H1 (cell line): Measurements from ENCODE around the gene STT3A. TPM values are rescaled to one million over a fixed set of nuclear protein-coding genes. Genes with fewer than 3 reads are reported as not detected.

Experiments
- CTCF ChIA-PET: fragments of 300-600 bp; sonication (Branson Sonifier 250); formaldehyde crosslinking; loops from one replicate; lab custom pipeline; 2021; ENCODE audit not compliant: partially characterized antibody; lab: Charles Lee
- POLR2A ChIA-PET: fragments of 300-600 bp; sonication (Branson Sonifier 250); formaldehyde crosslinking; loops from one replicate; lab custom pipeline; 2021; ENCODE audit warnings: inconsistent platforms; ENCODE audit not compliant: partially characterized antibody; lab: Charles Lee
- DNase-seq, 2 experiments: peaks; one replicate each; pipeline versions ENCODE4 v3.0.0 to v3.0.0-alpha.2; 2010 to 2022; ENCODE audit warnings: low spot score in 2 of 2, low read depth in 1 of 2, mixed read lengths in 1 of 2
- FAIRE-seq: peaks from 2 replicates; lab custom pipeline; 2011; peaks lifted over from hg19 to GRCh38; lab: Jason Lieb, UNC
- H2AFZ ChIP-seq: 2 replicates; pipeline ENCODE4 v1.8.1; 2012; ENCODE audit warnings: low read length, inconsistent platforms
- H2AK5ac ChIP-seq: 2 replicates; pipeline ENCODE4 v1.6.1; 2013; ENCODE audit warnings: low read depth, low read length
- H2BK120ac ChIP-seq: replicated peaks from 2 replicates; pipeline ENCODE3; 2013; ENCODE audit warnings: low read depth, low read length, inconsistent platforms
- H2BK12ac ChIP-seq: 2 replicates; pipeline ENCODE4 v1.6.1; 2013; ENCODE audit warnings: low read depth, low read length
- H2BK15ac ChIP-seq: 2 replicates; pipeline ENCODE4 v1.6.1; 2013; ENCODE audit warnings: low read length
- H2BK20ac ChIP-seq: 2 replicates; pipeline ENCODE4 v1.6.1; 2013; ENCODE audit warnings: low read length
- H2BK5ac ChIP-seq: 2 replicates; pipeline ENCODE4 v1.6.1; 2013; ENCODE audit warnings: low read depth, low read length
- H3K14ac ChIP-seq: 2 replicates; pipeline ENCODE4 v1.6.1; 2013; ENCODE audit warnings: inconsistent platforms; ENCODE audit not compliant: insufficient read length
- H3K18ac ChIP-seq: 2 replicates; pipeline ENCODE4 v1.6.1; 2013; ENCODE audit warnings: low read length; ENCODE audit errors: extremely low read depth
- H3K23ac ChIP-seq: 2 replicates; pipeline ENCODE4 v1.6.1; 2013; ENCODE audit warnings: inconsistent platforms; ENCODE audit not compliant: insufficient read length
- H3K23me2 ChIP-seq: 2 replicates; pipeline ENCODE4 v1.6.1; 2013; ENCODE audit warnings: low read depth, low read length
- H3K27ac ChIP-seq: 2 replicates; pipeline ENCODE4 v1.6.1; 2011; ENCODE audit warnings: low read depth, low read length, inconsistent platforms
- H3K27me3 ChIP-seq, 4 experiments: replicated peaks in 1 of 4; 1 replicate in 1 of 4; 2 replicates in 3 of 4; pipeline versions ENCODE4 v1.6.1 to v1.8.1; 2011 to 2013; ENCODE audit warnings: low read length in 3 of 4, mild to moderate bottlenecking in 3 of 4, inconsistent platforms in 2 of 4, mixed read lengths in 2 of 4, moderate library complexity in 1 of 4; ENCODE audit not compliant: control insufficient read depth in 3 of 4, insufficient read depth in 3 of 4; ENCODE audit errors: extremely low read depth in 1 of 4
- H3K36me3 ChIP-seq, 4 experiments: 2 replicates each; pipeline versions ENCODE4 v1.6.1 to v1.8.1; 2011 to 2013; ENCODE audit warnings: mild to moderate bottlenecking in 4 of 4, low read length in 3 of 4, moderate library complexity in 2 of 4, control low read depth in 1 of 4, inconsistent platforms in 1 of 4; ENCODE audit not compliant: insufficient read depth in 4 of 4, control insufficient read depth in 2 of 4
- H3K4ac ChIP-seq: replicated peaks from 2 replicates; pipeline ENCODE3; 2013; ENCODE audit warnings: low read length, low read depth, mixed read lengths, inconsistent platforms; ENCODE audit not compliant: insufficient read length
- H3K4me1 ChIP-seq, 4 experiments: replicated peaks in 1 of 4; 1 replicate in 1 of 4; 2 replicates in 3 of 4; pipeline versions ENCODE4 v1.6.1 to v1.8.1; 2011 to 2013; ENCODE audit warnings: low read length in 3 of 4, inconsistent platforms in 2 of 4, mixed read lengths in 1 of 4; ENCODE audit not compliant: insufficient read depth in 4 of 4, control insufficient read depth in 3 of 4
- H3K4me2 ChIP-seq, 2 experiments: 2 replicates each; pipeline versions ENCODE4 v1.6.1 to v1.8.1; 2011 to 2013; ENCODE audit warnings: low read depth in 2 of 2, low read length in 2 of 2, control low read depth in 1 of 2, inconsistent platforms in 1 of 2, mild to moderate bottlenecking in 1 of 2; ENCODE audit not compliant: insufficient read depth in 1 of 2
- H3K4me3 ChIP-seq, 4 experiments: fragments of 200-600, 300-600 bp in 1 of 4; sonication (generic), shearing (Covaris generic), sonication (Bioruptor Twin) in 1 of 4; 2 replicates each; pipeline versions ENCODE4 v1.5.1 to v1.8.1; 2011 to 2016; ENCODE audit warnings: low read length in 4 of 4, low read depth in 3 of 4, control low read depth in 2 of 4, inconsistent platforms in 2 of 4, mild to moderate bottlenecking in 2 of 4, mixed read lengths in 1 of 4, moderate library complexity in 1 of 4; ENCODE audit not compliant: insufficient read depth in 2 of 4; ENCODE audit errors: extremely low read depth in 1 of 4
- H3K56ac ChIP-seq: replicated peaks from 2 replicates; pipeline ENCODE3; 2013; ENCODE audit warnings: low read depth, mild to moderate bottlenecking, mixed read lengths, low read length, inconsistent platforms; ENCODE audit not compliant: insufficient read length
- H3K79me1 ChIP-seq: 2 replicates; pipeline ENCODE4 v1.6.1; 2013; ENCODE audit warnings: low read depth, low read length, control low read depth
- H3K79me2 ChIP-seq, 2 experiments: 2 replicates each; pipeline versions ENCODE4 v1.6.1 to v1.8.1; 2012 to 2013; ENCODE audit warnings: low read length in 2 of 2, mild to moderate bottlenecking in 2 of 2, inconsistent platforms in 1 of 2; ENCODE audit not compliant: insufficient read depth in 2 of 2, control insufficient read depth in 1 of 2
- H3K9ac ChIP-seq, 4 experiments: replicated peaks in 1 of 4; 1 replicate in 1 of 4; 2 replicates in 3 of 4; pipeline versions ENCODE4 v1.6.1 to v1.8.1; 2011 to 2013; ENCODE audit warnings: low read depth in 3 of 4, low read length in 3 of 4, control low read depth in 2 of 4, mild to moderate bottlenecking in 2 of 4, moderate library complexity in 2 of 4, inconsistent platforms in 1 of 4; ENCODE audit errors: extremely low read depth in 1 of 4
- H3K9me3 ChIP-seq, 2 experiments: 2 replicates each; pipeline versions ENCODE4 v1.6.1 to v1.8.1; 2012 to 2013; ENCODE audit warnings: mild to moderate bottlenecking in 2 of 2, moderate library complexity in 2 of 2, control low read depth in 1 of 2, inconsistent platforms in 1 of 2, low read depth in 1 of 2, low read length in 1 of 2, mixed read lengths in 1 of 2; ENCODE audit not compliant: insufficient read depth in 2 of 2
- H4K20me1 ChIP-seq, 2 experiments: replicated peaks in 1 of 2; 2 replicates each; pipeline versions ENCODE3 to v1.8.1; 2011 to 2013; ENCODE audit warnings: inconsistent platforms in 2 of 2, low read length in 2 of 2, mild to moderate bottlenecking in 1 of 2; ENCODE audit not compliant: insufficient read depth in 2 of 2, control insufficient read depth in 1 of 2
- H4K5ac ChIP-seq: 2 replicates; pipeline ENCODE4 v1.6.1; 2013; ENCODE audit warnings: low read length, low read depth, mixed read lengths, inconsistent platforms; ENCODE audit not compliant: insufficient read length
- H4K8ac ChIP-seq: 2 replicates; pipeline ENCODE4 v1.8.0; 2013; ENCODE audit warnings: mild to moderate bottlenecking, moderate library complexity, low read length, inconsistent platforms; ENCODE audit not compliant: insufficient read depth; ENCODE audit errors: extremely low read depth
- H4K91ac ChIP-seq: replicated peaks from 2 replicates; pipeline ENCODE3; 2013; ENCODE audit warnings: low read length, mixed read lengths, inconsistent platforms; ENCODE audit not compliant: insufficient read length
- CBX8 ChIP-seq: fragments of 300-800, 300-1000 bp; sonication (generic); IDR thresholded peaks from 2 replicates; pipeline ENCODE4 v1.7.1; 2016; ENCODE audit warnings: low read depth, low read length, borderline replicate concordance
- CEBPB ChIP-seq: IDR thresholded peaks from 2 replicates; pipeline ENCODE4 v1.6.1; 2012; ENCODE audit warnings: low read depth, low read length
- GABPA ChIP-seq: IDR thresholded peaks from 2 replicates; pipeline ENCODE4 v1.6.1; 2011; ENCODE audit warnings: mild to moderate bottlenecking, low read length, moderate library complexity, borderline replicate concordance; ENCODE audit not compliant: insufficient read depth
- GTF2F1 ChIP-seq: IDR thresholded peaks from 2 replicates; pipeline ENCODE4 v1.6.1; 2012; ENCODE audit warnings: low read depth, low read length, improper control_type of control experiment, borderline replicate concordance
- HDAC6 ChIP-seq: IDR thresholded peaks from one replicate; pipeline ENCODE4 v1.7.1; 2012; ENCODE audit warnings: low read depth, mild to moderate bottlenecking, inconsistent platforms, low read length, moderate library complexity
- JUN ChIP-seq: IDR thresholded peaks from 2 replicates; pipeline ENCODE4 v1.6.1; 2011; ENCODE audit warnings: low read depth, mild to moderate bottlenecking, improper control_type of control experiment, low read length
- KDM4A ChIP-seq: IDR thresholded peaks from one replicate; pipeline ENCODE4 v1.7.1; 2012; ENCODE audit warnings: low read depth, mild to moderate bottlenecking, moderate library complexity, low read length, inconsistent platforms; ENCODE audit not compliant: severe bottlenecking
- MAFK ChIP-seq: IDR thresholded peaks from 2 replicates; pipeline ENCODE4 v1.6.1; 2012; ENCODE audit warnings: low read depth, mild to moderate bottlenecking, improper control_type of control experiment, low read length
- NRF1 ChIP-seq: IDR thresholded peaks from 2 replicates; pipeline ENCODE4 v1.6.1; 2011; ENCODE audit warnings: mild to moderate bottlenecking, low read depth, low read length, improper control_type of control experiment
- POLR2AphosphoS5 ChIP-seq: IDR thresholded peaks from 2 replicates; pipeline ENCODE4 v1.6.1; 2011; ENCODE audit warnings: low read depth, low read length
- RXRA ChIP-seq: IDR thresholded peaks from 2 replicates; pipeline ENCODE4 v1.6.1; 2011; ENCODE audit warnings: low read depth, mild to moderate bottlenecking, low read length, moderate library complexity; ENCODE audit not compliant: insufficient read depth
- SAP30 ChIP-seq: fragments of 300-600 bp; sonication (generic); IDR thresholded peaks from 2 replicates; pipeline ENCODE4 v1.7.1; 2012; ENCODE audit warnings: low read length, moderate library complexity, mild to moderate bottlenecking, inconsistent platforms; ENCODE audit not compliant: insufficient read depth, insufficient replicate concordance
- ZNF274 ChIP-seq: IDR thresholded peaks from 2 replicates; pipeline ENCODE4 v1.7.0; 2012; ENCODE audit warnings: low read length, borderline replicate concordance; ENCODE audit errors: extremely low read depth
- WGBS, 2 experiments: shearing (Covaris generic) in 1 of 2; methylation state at CpG; one replicate each; pipeline versions ENCODE4 v1.1.6 to v1.1.7; 2013 to 2015; ENCODE audit warnings: low lambda C conversion rate in 2 of 2, mixed read lengths in 2 of 2, inconsistent platforms in 1 of 2, low coverage in 1 of 2, missing lambda C conversion rate in 1 of 2; ENCODE audit not compliant: insufficient replicate concordance in 2 of 2, insufficient coverage in 1 of 2, insufficient read length in 1 of 2; ENCODE audit errors: extremely low coverage in 1 of 2, missing lambda C conversion rate in 1 of 2; 5-methylcytosine and 5-hydroxymethylcytosine counted together
- polyA plus RNA-seq, 7 experiments: library from polyadenylated mRNA; depleted of rRNA in 3 of 7; stranded (reverse) in 5 of 7; unstranded in 2 of 7; fragments of >200 nt in 5 of 7; fragments of 200-250 nt in 2 of 7; gene quantifications; 1 replicate in 5 of 7; 2 replicates in 1 of 7; 4 replicates in 1 of 7; pipeline versions ENCODE4 v1.2.1 to v1.2.3, GENCODE V29; 2011 to 2013; ENCODE audit warnings: missing spikeins in 2 of 7, mixed read lengths in 2 of 7
- total RNA-seq: library from RNA; stranded (reverse); fragmentation: NEBNext Ultra II Directional; extraction: Animal tissue kit (Norgen Biotek cat#: 25700); gene quantifications from 2 replicates; pipeline ENCODE4 v1.2.1, GENCODE V29; 2021
- TF ChIP-seq, protein P1 (sequence below): IDR thresholded peaks from 2 replicates; pipeline ENCODE4 v1.6.1; 2012; ENCODE audit warnings: inconsistent platforms

The STT3A gene
- total and polyA plus RNA-seq, 2 of the 8 experiments (the other 6 are each of a cell fraction or from before 2014, with no cell fraction given): 173 to 211 TPM

GRCh38 chr11:125566235-125566634 lies 26.4 kb upstream of the STT3A start:
- Histone ChIP-seq H2AFZ (peak overlapping the region; percentile 85; the same call in 1 of the 2 replicates), H3K27me3 (no peaks in the 10 kb centered on the region), H3K36me3 (no peaks in the 10 kb centered on the region), H3K23me2 (peaks cover 6% of the 10 kb centered on the region), H4K91ac (no peak overlapping the region), H4K20me1 (peaks cover 0 to 4% of the 10 kb centered on the region in 2 experiments), H3K56ac (no peak overlapping the region), H3K79me1 (peaks cover 3% of the 10 kb centered on the region; the same call in 1 of the 2 replicates), H2BK15ac (no peak overlapping the region), H4K5ac (no peak overlapping the region), H2AK5ac (no peak overlapping the region), H3K4ac (no peak overlapping the region), H3K27ac (no peak overlapping the region), H3K23ac (no peak overlapping the region), H3K9ac (no peak overlapping the region), H3K4me2 (no peak overlapping the region), H2BK12ac (no peak overlapping the region), H2BK120ac (no peak overlapping the region), H4K8ac (no peak overlapping the region), H3K9me3 (no peaks in the 10 kb centered on the region), H2BK5ac (no peak overlapping the region), H3K4me3 (no peak overlapping the region), H3K18ac (no peak overlapping the region), H3K14ac (no peak overlapping the region), H2BK20ac (no peak overlapping the region), H3K4me1 (peaks cover 2 to 10% (median 5%) of the 10 kb centered on the region in 4 experiments; a peak in 6 of 7 replicates), H3K79me2 (peaks cover 5 to 17% of the 10 kb centered on the region in 2 experiments; a peak in 3 of 4 replicates)
- POLR2A ChIA-PET: interaction anchor here (0.6 to 1.2 kb wide), 2 partner anchors 59 to 83 kb away, joined by 3 read pairs; partner anchors contain the start of gene CHEK1
- FAIRE-seq (no peak), DNase-seq (no peak)
- WGBS, 2 experiments: 96% methylated on average over 4 of the region's 4 CpGs; no CpG with 5 or more reads in 1 of the 2 experiments
- CTCF ChIA-PET: interaction anchor here (0.7 kb wide), 1 partner anchor 38 kb away, joined by 3 read pairs; no protein-coding TSS in a partner anchor
- TF ChIP-seq ZNF274 (no peak), NRF1 (no peak), HDAC6 (no peak), RXRA (no peak), GABPA (no peak), KDM4A (no peak), JUN (no peak), CEBPB (no peak), SAP30 (no peak), GTF2F1 (no peak), MAFK (no peak), POLR2AphosphoS5 (no peak), CBX8 (no peak)
- TF ChIP-seq, protein P1, sequence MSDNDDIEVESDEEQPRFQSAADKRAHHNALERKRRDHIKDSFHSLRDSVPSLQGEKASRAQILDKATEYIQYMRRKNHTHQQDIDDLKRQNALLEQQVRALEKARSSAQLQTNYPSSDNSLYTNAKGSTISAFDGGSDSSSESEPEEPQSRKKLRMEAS: no peak
